Measurements from ENCODE around the gene LDHAL6A. TPM values are rescaled to one million over a fixed set of nuclear protein-coding genes. Genes with fewer than 3 reads are reported as not detected.

Gene LDHAL6A
- total and polyA plus RNA-seq, 2 donors (not counting 3 experiments of a cell fraction or from before 2014, with no cell fraction given) = not detected

- BruUV-seq (replicated peaks) = no TSS peak
- H3K9me1 ChIP-seq (replicated peaks; ENCODE audit: control insufficient read depth, extremely low read depth, insufficient read depth, low read length) = no peaks in the 10 kb centered on the region
- no peak for FAIRE-seq
- TF ChIP-seq EZH2 (IDR thresholded peaks at IDR 0.05; ENCODE audit: borderline replicate concordance, low read depth, low read length, severe bottlenecking) (no peak), MYC (IDR thresholded peaks at IDR 0.05; ENCODE audit: low read depth, low read length) (no peak), MAX (IDR thresholded peaks at IDR 0.05; ENCODE audit: insufficient read depth, insufficient read length) (no peak), POLR2A (IDR thresholded peaks at IDR 0.05; ENCODE audit: low read depth, low read length) (no peak), POLR2AphosphoS5 (IDR thresholded peaks at IDR 0.05; ENCODE audit: insufficient read depth, low read depth, low read length) (no peak), FOS (IDR thresholded peaks at IDR 0.05; ENCODE audit: borderline replicate concordance, insufficient read depth, low read length) (peak; percentile 58), JUN (IDR thresholded peaks at IDR 0.05; ENCODE audit: borderline replicate concordance, insufficient read depth, insufficient read length, low read depth) (no peak), GATA2 (IDR thresholded peaks at IDR 0.05; ENCODE audit: insufficient read depth, insufficient read length, low read depth, low read length) (peak; percentile 22), CTCF (IDR thresholded peaks at IDR 0.05; ENCODE audit: extremely low read depth in 1 of 2, insufficient read depth in 1 of 2, low read depth in 1 of 2, low read length in 2 of 2) (no peak)
- no peak overlapping the region for H3K4me3 ChIP-seq (replicated peaks in 1 of 3; ENCODE audit: insufficient read depth in 1 of 3, low read depth in 1 of 3, low read length in 3 of 3)
- peaks cover 12 to 17% of the 10 kb centered on the region in 2 experiments for H3K36me3 ChIP-seq (ENCODE audit: control insufficient read depth in 2 of 2, extremely low read depth in 1 of 2, insufficient read depth in 2 of 2, low read length in 2 of 2)
- no peaks in the 10 kb centered on the region for H3K79me2 ChIP-seq (ENCODE audit: control insufficient read depth, insufficient read depth, low read length)
- DNase-seq (ENCODE audit: low read depth, low spot score) = no peak
- no peak overlapping the region for H3K4me2 ChIP-seq (ENCODE audit: insufficient read depth, low read length)
- no peaks in the 10 kb centered on the region for H4K20me1 ChIP-seq (replicated peaks; ENCODE audit: control insufficient read depth, extremely low read depth, insufficient read depth, low read length)
- no peak overlapping the region for H2AFZ ChIP-seq (ENCODE audit: low read depth, low read length)
- H3K27me3 ChIP-seq (ENCODE audit: control insufficient read depth in 2 of 2, insufficient read depth in 2 of 2, low read length in 2 of 2) = no peaks in the 10 kb centered on the region
- no peaks in the 10 kb centered on the region for H3K4me1 ChIP-seq (ENCODE audit: control insufficient read depth, extremely low read depth, insufficient read depth, low read length)
- H3K9ac ChIP-seq (replicated peaks; ENCODE audit: extremely low read depth, insufficient read depth, low read length) = no peak overlapping the region
- no peaks in the 10 kb centered on the region for H3K9me3 ChIP-seq (replicated peaks; ENCODE audit: control insufficient read depth, insufficient read depth, low read length)
- intact Hi-C loops (cut with micrococcal nuclease) = no loop called here
- no peak overlapping the region for H3K27ac ChIP-seq (ENCODE audit: insufficient read depth, low read depth, low read length)
- dilution Hi-C loops (cut with MboI; ENCODE audit: extremely low pct_ligation_motif_present, low sequenced_read_pairs) = no loop called here
- POLR2A ChIA-PET = no interaction called here
- CTCF ChIA-PET = no interaction called here
Measured at GRCh38 chr11:18501629-18502028, 46.0 kb downstream of the LDHAL6A start.
